GM18909 (cell line): ENCODE data around the gene TGM1.
"Not testable (repeated sequence)": the region's sequence is repeated elsewhere in the genome, so short reads cannot be mapped to it uniquely, and the experiment has no call there.

Experiments
- ATAC-seq: cut with Tn5 transposase; IDR thresholded peaks from one replicate; pipeline ENCODE4 v1.9.1; 2021; ENCODE audit warnings: mild to moderate bottlenecking; ENCODE audit not compliant: unreplicated experiment, poor library complexity

TGM1 gene

GRCh38 chr14:24236689-24237462 is 26.1 kb downstream of the TGM1 start:
- ATAC-seq, result no peak

- no peak for ATAC-seq
These were observed 26.9 kb downstream of the TGM1 start for GRCh38 chr14:24235804-24236688.

- no peak for ATAC-seq
These were observed 28.6 kb downstream of the TGM1 start for GRCh38 chr14:24234095-24235005.

GRCh38 chr14:24233538-24233866 is 29.5 kb downstream of the TGM1 start:
- ATAC-seq, result no peak

- peak; percentile 58 for ATAC-seq
These were observed 30.1 kb downstream of the TGM1 start, which contains the start of gene GMPR2 for GRCh38 chr14:24232645-24233537. TSS of gene GMPR2 (plus strand) at chr14:24232929. CDS start at chr14:24233254, 325 bp downstream.

GRCh38 chr14:24232121-24232644 is 30.8 kb downstream of the TGM1 start, which contains the start of gene NEDD8:
TSS of gene NEDD8 (minus strand) at chr14:24232367. CDS start at chr14:24232267, 100 bp downstream.
- peak; percentile 83 for ATAC-seq

GRCh38 chr14:24231263-24232120 is 31.5 kb downstream of the TGM1 start:
- peak; percentile 15 for ATAC-seq

GRCh38 chr14:24228902-24229301 is 34.1 kb downstream of the TGM1 start:
- ATAC-seq, result no peak

GRCh38 chr14:24226473-24226872 is 36.5 kb downstream of the TGM1 start:
- ATAC-seq, result no peak

GRCh38 chr14:24224618-24225071 is 38.3 kb downstream of the TGM1 start:
- no peak for ATAC-seq

- not testable (repeated sequence) for ATAC-seq
These were observed 40.0 kb downstream of the TGM1 start for GRCh38 chr14:24222987-24223386.

- ATAC-seq, result no peak
These were observed 43.5 kb downstream of the TGM1 start for GRCh38 chr14:24219521-24219920.

- no peak for ATAC-seq
These were observed 43.9 kb downstream of the TGM1 start for GRCh38 chr14:24219080-24219479.

GRCh38 chr14:24216876-24217275 is 46.1 kb downstream of the TGM1 start:
- not testable (repeated sequence) for ATAC-seq

- ATAC-seq, result no peak
These were observed 46.7 kb downstream of the TGM1 start for GRCh38 chr14:24216345-24216699.

- ATAC-seq, result peak; percentile 73
These were observed 47.3 kb downstream of the TGM1 start, which contains the start of gene MDP1 for GRCh38 chr14:24215495-24216344. TSS of gene MDP1 (minus strand) at chr14:24216066. CDS start at chr14:24215955, 111 bp downstream.
